Measurements from ENCODE around the gene PODNL1. TPM values are rescaled to one million over a fixed set of nuclear protein-coding genes. Genes with fewer than 3 reads are reported as not detected.

PODNL1 gene
- total RNA-seq, 1 experiment from 2014 or later: 1.1 TPM

GRCh38 chr19:13968999-13969398 lies 30.8 kb upstream of the PODNL1 start:
- CTCF ChIA-PET: no interaction called here
- TF ChIP-seq ZBTB21 (CRISPR knock-in tag; IDR thresholded peaks at IDR 0.05; ENCODE audit: borderline replicate concordance) (no peak), NFE2L1 (CRISPR knock-in tag; IDR thresholded peaks at IDR 0.05) (no peak), ATF6 (CRISPR knock-in tag; IDR thresholded peaks at IDR 0.05) (no peak), ZNF396 (CRISPR knock-in tag; IDR thresholded peaks at IDR 0.05; ENCODE audit: borderline replicate concordance) (no peak), ZNF671 (CRISPR knock-in tag; IDR thresholded peaks at IDR 0.05) (no peak), ZNF423 (CRISPR knock-in tag; IDR thresholded peaks at IDR 0.05) (no peak), HMGA2 (CRISPR knock-in tag; IDR thresholded peaks at IDR 0.05) (no peak), RELA (CRISPR knock-in tag; IDR thresholded peaks at IDR 0.05; ENCODE audit: borderline replicate concordance) (no peak), SMAD4 (CRISPR knock-in tag; IDR thresholded peaks at IDR 0.05) (no peak), FOXJ3 (CRISPR knock-in tag; IDR thresholded peaks at IDR 0.05; ENCODE audit: borderline replicate concordance) (no peak), IRF2 (CRISPR knock-in tag; IDR thresholded peaks at IDR 0.05; ENCODE audit: borderline replicate concordance, low read depth) (no peak), MLX (CRISPR knock-in tag; IDR thresholded peaks at IDR 0.05) (no peak), E2F1 (CRISPR knock-in tag; IDR thresholded peaks at IDR 0.05) (no peak), ZNF263 (CRISPR knock-in tag; IDR thresholded peaks at IDR 0.05; ENCODE audit: low read depth) (no peak)
- TF ChIP-seq, protein P1, sequence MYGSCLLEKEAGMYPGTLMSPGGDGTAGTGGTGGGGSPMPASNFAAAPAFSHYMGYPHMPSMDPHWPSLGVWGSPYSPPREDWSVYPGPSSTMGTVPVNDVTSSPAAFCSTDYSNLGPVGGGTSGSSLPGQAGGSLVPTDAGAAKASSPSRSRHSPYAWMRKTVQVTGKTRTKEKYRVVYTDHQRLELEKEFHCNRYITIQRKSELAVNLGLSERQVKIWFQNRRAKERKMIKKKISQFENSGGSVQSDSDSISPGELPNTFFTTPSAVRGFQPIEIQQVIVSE (CRISPR knock-in tag; IDR thresholded peaks at IDR 0.05; ENCODE audit: borderline replicate concordance): no peak
- TF ChIP-seq, protein P2, sequence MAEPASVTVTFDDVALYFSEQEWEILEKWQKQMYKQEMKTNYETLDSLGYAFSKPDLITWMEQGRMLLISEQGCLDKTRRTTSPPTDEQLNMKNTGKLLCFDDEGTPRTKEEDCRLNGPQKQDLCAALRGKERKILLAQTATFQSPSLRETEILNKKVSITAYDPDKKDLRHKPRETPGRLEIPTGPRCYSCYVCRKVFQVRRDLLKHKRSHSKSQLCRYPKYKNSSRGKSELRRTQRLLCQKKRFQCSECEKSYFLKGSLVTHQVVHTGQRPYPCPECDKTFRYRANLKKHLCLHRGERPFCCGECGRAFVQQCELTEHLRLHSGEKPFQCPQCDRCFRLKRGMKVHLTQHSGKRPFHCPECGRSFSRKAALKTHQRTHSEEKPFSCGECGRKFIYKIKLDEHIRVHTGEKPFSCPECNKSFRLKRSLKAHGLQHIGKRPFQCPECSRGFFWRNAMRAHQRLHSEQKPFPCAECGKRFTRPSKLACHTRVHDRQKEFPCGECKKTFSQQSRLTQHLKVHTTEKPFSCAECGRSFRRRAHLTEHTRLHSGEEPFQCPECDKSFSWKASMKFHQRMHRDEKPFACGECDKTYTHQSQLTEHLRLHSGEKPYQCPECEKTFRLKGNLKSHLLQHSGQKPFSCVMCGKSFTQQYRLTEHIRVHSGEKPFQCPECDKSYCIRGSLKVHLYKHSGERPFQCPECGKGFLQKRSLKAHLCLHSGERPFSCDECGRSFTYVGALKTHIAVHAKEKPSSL (CRISPR knock-in tag; conservative IDR thresholded peaks at IDR 0.05): no peak
- TF ChIP-seq, protein P3, sequence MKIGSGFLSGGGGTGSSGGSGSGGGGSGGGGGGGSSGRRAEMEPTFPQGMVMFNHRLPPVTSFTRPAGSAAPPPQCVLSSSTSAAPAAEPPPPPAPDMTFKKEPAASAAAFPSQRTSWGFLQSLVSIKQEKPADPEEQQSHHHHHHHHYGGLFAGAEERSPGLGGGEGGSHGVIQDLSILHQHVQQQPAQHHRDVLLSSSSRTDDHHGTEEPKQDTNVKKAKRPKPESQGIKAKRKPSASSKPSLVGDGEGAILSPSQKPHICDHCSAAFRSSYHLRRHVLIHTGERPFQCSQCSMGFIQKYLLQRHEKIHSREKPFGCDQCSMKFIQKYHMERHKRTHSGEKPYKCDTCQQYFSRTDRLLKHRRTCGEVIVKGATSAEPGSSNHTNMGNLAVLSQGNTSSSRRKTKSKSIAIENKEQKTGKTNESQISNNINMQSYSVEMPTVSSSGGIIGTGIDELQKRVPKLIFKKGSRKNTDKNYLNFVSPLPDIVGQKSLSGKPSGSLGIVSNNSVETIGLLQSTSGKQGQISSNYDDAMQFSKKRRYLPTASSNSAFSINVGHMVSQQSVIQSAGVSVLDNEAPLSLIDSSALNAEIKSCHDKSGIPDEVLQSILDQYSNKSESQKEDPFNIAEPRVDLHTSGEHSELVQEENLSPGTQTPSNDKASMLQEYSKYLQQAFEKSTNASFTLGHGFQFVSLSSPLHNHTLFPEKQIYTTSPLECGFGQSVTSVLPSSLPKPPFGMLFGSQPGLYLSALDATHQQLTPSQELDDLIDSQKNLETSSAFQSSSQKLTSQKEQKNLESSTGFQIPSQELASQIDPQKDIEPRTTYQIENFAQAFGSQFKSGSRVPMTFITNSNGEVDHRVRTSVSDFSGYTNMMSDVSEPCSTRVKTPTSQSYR (CRISPR knock-in tag; IDR thresholded peaks at IDR 0.05): no peak
- TF ChIP-seq, protein P4, sequence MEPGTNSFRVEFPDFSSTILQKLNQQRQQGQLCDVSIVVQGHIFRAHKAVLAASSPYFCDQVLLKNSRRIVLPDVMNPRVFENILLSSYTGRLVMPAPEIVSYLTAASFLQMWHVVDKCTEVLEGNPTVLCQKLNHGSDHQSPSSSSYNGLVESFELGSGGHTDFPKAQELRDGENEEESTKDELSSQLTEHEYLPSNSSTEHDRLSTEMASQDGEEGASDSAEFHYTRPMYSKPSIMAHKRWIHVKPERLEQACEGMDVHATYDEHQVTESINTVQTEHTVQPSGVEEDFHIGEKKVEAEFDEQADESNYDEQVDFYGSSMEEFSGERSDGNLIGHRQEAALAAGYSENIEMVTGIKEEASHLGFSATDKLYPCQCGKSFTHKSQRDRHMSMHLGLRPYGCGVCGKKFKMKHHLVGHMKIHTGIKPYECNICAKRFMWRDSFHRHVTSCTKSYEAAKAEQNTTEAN (CRISPR knock-in tag; IDR thresholded peaks at IDR 0.05): no peak
- TF ChIP-seq, protein P5, sequence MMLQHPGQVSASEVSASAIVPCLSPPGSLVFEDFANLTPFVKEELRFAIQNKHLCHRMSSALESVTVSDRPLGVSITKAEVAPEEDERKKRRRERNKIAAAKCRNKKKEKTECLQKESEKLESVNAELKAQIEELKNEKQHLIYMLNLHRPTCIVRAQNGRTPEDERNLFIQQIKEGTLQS (CRISPR knock-in tag; conservative IDR thresholded peaks at IDR 0.05): no peak
- no peak overlapping the region; the same call in 1 of the 2 replicates for H3K27ac Mint-ChIP-seq

More at GRCh38 chr19:13968999-13969398, 30.8 kb upstream of the PODNL1 start:
- H3K36me3 Mint-ChIP-seq: peaks cover 6% of the 10 kb centered on the region
- H3K27me3 Mint-ChIP-seq (ENCODE audit: low read depth): peaks cover 3% of the 10 kb centered on the region
- DNase-seq (ENCODE audit: low spot score): no peak
- POLR2A ChIA-PET: interaction anchor here (1.5 kb wide), 1 partner anchor 10 kb away, joined by 5 read pairs; no protein-coding TSS in a partner anchor
- no peak overlapping the region for H3K4me3 Mint-ChIP-seq
- no peak for ATAC-seq
- H3K4me1 Mint-ChIP-seq: peaks cover 2% of the 10 kb centered on the region
- H3K9me3 Mint-ChIP-seq: no peaks in the 10 kb centered on the region
